WTC11 (cell line): ENCODE results near the gene HEPHL1.

Experiments used
- FOXJ3 ChIP-seq: sonication (generic); formaldehyde crosslinking; IDR thresholded peaks from 2 replicates; pipeline ENCODE4 v1.9.0; 2021; ENCODE audit warnings: missing genetic modification reagents, mild to moderate bottlenecking, borderline replicate concordance
- MYBL2 ChIP-seq: sonication (generic); formaldehyde crosslinking; IDR thresholded peaks from 2 replicates; pipeline ENCODE4 v1.8.1; 2023; ENCODE audit warnings: mild to moderate bottlenecking, moderate library complexity, missing genetic modification reagents
- ZNF263 ChIP-seq: sonication (generic); formaldehyde crosslinking; IDR thresholded peaks from 2 replicates; pipeline ENCODE4 v1.8.1; 2022; ENCODE audit warnings: low read depth, mild to moderate bottlenecking, moderate library complexity, missing genetic modification reagents
- TF ChIP-seq, protein P1 (sequence below): fragments of 200-600 bp; IDR thresholded peaks from 2 replicates; pipeline ENCODE4 v1.8.0; 2022; ENCODE audit warnings: antibody characterized with exemption
- TF ChIP-seq, protein P2 (sequence below): sonication (generic); formaldehyde crosslinking; IDR thresholded peaks from 2 replicates; pipeline ENCODE4 v1.8.1; 2022; ENCODE audit warnings: low read depth, mild to moderate bottlenecking, moderate library complexity, missing genetic modification reagents, borderline replicate concordance

DNA sequence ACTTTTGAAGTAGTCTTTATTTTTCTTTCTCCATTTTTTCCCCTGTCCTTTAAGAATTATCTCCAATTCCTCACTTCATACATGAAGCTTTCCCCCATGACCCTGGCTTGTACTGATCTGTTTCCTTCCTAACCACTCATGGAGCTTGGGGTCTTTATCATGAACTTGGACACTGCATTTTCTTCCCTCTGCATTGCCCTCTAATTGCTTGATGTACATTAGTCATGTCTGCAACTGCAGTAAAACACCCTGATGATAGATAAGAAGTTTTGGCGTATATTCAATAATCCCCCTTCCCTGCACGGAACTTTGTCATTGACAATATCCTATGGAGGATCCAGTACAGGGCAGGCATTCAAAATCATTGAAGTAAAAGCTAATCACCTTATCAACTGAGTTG is 3.4 kb downstream of the HEPHL1 start:
- TF ChIP-seq, protein P1, sequence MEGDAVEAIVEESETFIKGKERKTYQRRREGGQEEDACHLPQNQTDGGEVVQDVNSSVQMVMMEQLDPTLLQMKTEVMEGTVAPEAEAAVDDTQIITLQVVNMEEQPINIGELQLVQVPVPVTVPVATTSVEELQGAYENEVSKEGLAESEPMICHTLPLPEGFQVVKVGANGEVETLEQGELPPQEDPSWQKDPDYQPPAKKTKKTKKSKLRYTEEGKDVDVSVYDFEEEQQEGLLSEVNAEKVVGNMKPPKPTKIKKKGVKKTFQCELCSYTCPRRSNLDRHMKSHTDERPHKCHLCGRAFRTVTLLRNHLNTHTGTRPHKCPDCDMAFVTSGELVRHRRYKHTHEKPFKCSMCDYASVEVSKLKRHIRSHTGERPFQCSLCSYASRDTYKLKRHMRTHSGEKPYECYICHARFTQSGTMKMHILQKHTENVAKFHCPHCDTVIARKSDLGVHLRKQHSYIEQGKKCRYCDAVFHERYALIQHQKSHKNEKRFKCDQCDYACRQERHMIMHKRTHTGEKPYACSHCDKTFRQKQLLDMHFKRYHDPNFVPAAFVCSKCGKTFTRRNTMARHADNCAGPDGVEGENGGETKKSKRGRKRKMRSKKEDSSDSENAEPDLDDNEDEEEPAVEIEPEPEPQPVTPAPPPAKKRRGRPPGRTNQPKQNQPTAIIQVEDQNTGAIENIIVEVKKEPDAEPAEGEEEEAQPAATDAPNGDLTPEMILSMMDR = no peak
- TF ChIP-seq, protein P2, sequence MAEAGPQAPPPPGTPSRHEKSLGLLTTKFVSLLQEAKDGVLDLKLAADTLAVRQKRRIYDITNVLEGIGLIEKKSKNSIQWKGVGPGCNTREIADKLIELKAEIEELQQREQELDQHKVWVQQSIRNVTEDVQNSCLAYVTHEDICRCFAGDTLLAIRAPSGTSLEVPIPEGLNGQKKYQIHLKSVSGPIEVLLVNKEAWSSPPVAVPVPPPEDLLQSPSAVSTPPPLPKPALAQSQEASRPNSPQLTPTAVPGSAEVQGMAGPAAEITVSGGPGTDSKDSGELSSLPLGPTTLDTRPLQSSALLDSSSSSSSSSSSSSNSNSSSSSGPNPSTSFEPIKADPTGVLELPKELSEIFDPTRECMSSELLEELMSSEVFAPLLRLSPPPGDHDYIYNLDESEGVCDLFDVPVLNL = no peak
- TF ChIP-seq FOXJ3 (CRISPR knock-in tag) = no peak
- TF ChIP-seq MYBL2 (CRISPR knock-in tag) = no peak
- no peak for TF ChIP-seq ZNF263
